Measurements from ENCODE around the gene STAP2.

The STAP2 gene

GRCh38 chr19:4359627-4360000, 21.0 kb upstream of the STAP2 start:
- H3K27me3 ChIP-seq (ENCODE audit: insufficient read depth, low read depth, severe bottlenecking), result no peaks in the 10 kb centered on the region
- no peaks in the 10 kb centered on the region for H3K9me3 ChIP-seq (ENCODE audit: severe bottlenecking)
- H3K36me3 ChIP-seq, result peaks cover 80% of the 10 kb centered on the region
- no peak overlapping the region for H3K27ac ChIP-seq
- no peak overlapping the region for H3K4me3 ChIP-seq (ENCODE audit: low read depth, low read length)
- no peak for DNase-seq
- no peak for TF ChIP-seq CTCF (IDR thresholded peaks at IDR 0.05; ENCODE audit: low read depth, low read length)

GRCh38 chr19:4358709-4359626, 20.3 kb upstream of the STAP2 start:
- Histone ChIP-seq H3K9me3 (ENCODE audit: severe bottlenecking) (no peaks in the 10 kb centered on the region), H3K36me3 (peaks cover 81% of the 10 kb centered on the region), H3K4me3 (ENCODE audit: low read depth, low read length) (no peak overlapping the region), H3K27ac (peak overlapping the region; percentile 22; the same call in 1 of the 2 replicates), H3K27me3 (ENCODE audit: insufficient read depth, low read depth, severe bottlenecking) (no peaks in the 10 kb centered on the region)
- TF ChIP-seq CTCF (IDR thresholded peaks at IDR 0.05; ENCODE audit: low read depth, low read length), result no peak
- no peak for DNase-seq

- no peak for TF ChIP-seq CTCF (IDR thresholded peaks at IDR 0.05; ENCODE audit: low read depth, low read length)
- no peaks in the 10 kb centered on the region for H3K27me3 ChIP-seq (ENCODE audit: insufficient read depth, low read depth, severe bottlenecking)
- DNase-seq, result no peak
- no peak overlapping the region for H3K27ac ChIP-seq
- peaks cover 72% of the 10 kb centered on the region for H3K36me3 ChIP-seq
- H3K4me3 ChIP-seq (ENCODE audit: low read depth, low read length), result no peak overlapping the region
- H3K9me3 ChIP-seq (ENCODE audit: severe bottlenecking), result no peaks in the 10 kb centered on the region
These were observed 19.3 kb upstream of the STAP2 start for GRCh38 chr19:4357921-4358326.

GRCh38 chr19:4357095-4357797, 18.6 kb upstream of the STAP2 start:
- Histone ChIP-seq H3K36me3 (peaks cover 65% of the 10 kb centered on the region), H3K27me3 (ENCODE audit: insufficient read depth, low read depth, severe bottlenecking) (no peaks in the 10 kb centered on the region), H3K27ac (no peak overlapping the region), H3K4me3 (ENCODE audit: low read depth, low read length) (no peak overlapping the region), H3K9me3 (ENCODE audit: severe bottlenecking) (no peaks in the 10 kb centered on the region)
- DNase-seq, result no peak
- TF ChIP-seq CTCF (IDR thresholded peaks at IDR 0.05; ENCODE audit: low read depth, low read length), result no peak

- no peak for TF ChIP-seq CTCF (IDR thresholded peaks at IDR 0.05; ENCODE audit: low read depth, low read length)
- no peak overlapping the region for H3K4me3 ChIP-seq (ENCODE audit: low read depth, low read length)
- peaks cover 48% of the 10 kb centered on the region for H3K36me3 ChIP-seq
- no peaks in the 10 kb centered on the region for H3K9me3 ChIP-seq (ENCODE audit: severe bottlenecking)
- no peak overlapping the region for H3K27ac ChIP-seq
- no peak for DNase-seq
- H3K27me3 ChIP-seq (ENCODE audit: insufficient read depth, low read depth, severe bottlenecking), result no peaks in the 10 kb centered on the region
These were observed 16.3 kb upstream of the STAP2 start for GRCh38 chr19:4354897-4355296.
